Epithelial cell of esophagus (primary cell): ENCODE measurements around the gene C16orf95.

Experiments used
- DNase-seq: peaks from one replicate; pipeline ENCODE4 v3.0.0; 2010; ENCODE audit warnings: low read depth
- H3K4me3 ChIP-seq: 2 replicates; pipeline ENCODE4 v1.5.1; 2011; ENCODE audit warnings: mild to moderate bottlenecking, low read length, control low read depth
- TF ChIP-seq, protein P1 (sequence below): IDR thresholded peaks from 2 replicates; pipeline ENCODE4 v1.5.1; 2011; ENCODE audit warnings: low read depth, mild to moderate bottlenecking, low read length, control low read depth, inconsistent platforms; ENCODE audit not compliant: insufficient read depth; ENCODE audit errors: missing control alignments

The C16orf95 gene

DNA sequence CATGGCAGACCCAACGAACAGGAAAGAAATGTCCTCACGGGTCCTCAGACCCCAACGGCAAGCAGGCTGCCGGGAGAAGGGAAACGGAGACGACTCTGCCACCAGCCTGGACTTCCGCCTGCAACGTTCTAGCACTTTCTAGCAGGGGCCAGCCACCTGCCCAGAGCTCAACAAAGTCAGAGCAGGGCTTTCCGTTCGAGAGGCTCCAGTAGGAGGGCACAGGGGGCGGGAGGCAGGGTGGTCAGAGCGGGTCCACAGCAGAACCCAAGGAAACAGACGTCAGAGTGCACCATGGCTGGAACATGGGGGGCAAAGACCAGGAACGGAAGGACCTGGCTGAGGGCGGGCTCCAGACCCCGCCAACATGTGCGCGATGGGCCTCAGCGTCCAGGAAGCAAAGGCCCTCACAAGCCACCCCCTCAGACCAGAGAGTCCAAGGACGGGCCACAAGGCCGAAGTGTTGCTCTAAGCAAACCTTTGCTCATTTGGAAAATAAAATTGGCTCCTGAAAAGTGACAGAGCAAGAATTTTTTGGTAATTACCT is 29.4 kb upstream of the C16orf95 start:
- TF ChIP-seq, protein P1, sequence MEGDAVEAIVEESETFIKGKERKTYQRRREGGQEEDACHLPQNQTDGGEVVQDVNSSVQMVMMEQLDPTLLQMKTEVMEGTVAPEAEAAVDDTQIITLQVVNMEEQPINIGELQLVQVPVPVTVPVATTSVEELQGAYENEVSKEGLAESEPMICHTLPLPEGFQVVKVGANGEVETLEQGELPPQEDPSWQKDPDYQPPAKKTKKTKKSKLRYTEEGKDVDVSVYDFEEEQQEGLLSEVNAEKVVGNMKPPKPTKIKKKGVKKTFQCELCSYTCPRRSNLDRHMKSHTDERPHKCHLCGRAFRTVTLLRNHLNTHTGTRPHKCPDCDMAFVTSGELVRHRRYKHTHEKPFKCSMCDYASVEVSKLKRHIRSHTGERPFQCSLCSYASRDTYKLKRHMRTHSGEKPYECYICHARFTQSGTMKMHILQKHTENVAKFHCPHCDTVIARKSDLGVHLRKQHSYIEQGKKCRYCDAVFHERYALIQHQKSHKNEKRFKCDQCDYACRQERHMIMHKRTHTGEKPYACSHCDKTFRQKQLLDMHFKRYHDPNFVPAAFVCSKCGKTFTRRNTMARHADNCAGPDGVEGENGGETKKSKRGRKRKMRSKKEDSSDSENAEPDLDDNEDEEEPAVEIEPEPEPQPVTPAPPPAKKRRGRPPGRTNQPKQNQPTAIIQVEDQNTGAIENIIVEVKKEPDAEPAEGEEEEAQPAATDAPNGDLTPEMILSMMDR: no peak
- DNase-seq: no peak
- no peak overlapping the region for H3K4me3 ChIP-seq

DNA sequence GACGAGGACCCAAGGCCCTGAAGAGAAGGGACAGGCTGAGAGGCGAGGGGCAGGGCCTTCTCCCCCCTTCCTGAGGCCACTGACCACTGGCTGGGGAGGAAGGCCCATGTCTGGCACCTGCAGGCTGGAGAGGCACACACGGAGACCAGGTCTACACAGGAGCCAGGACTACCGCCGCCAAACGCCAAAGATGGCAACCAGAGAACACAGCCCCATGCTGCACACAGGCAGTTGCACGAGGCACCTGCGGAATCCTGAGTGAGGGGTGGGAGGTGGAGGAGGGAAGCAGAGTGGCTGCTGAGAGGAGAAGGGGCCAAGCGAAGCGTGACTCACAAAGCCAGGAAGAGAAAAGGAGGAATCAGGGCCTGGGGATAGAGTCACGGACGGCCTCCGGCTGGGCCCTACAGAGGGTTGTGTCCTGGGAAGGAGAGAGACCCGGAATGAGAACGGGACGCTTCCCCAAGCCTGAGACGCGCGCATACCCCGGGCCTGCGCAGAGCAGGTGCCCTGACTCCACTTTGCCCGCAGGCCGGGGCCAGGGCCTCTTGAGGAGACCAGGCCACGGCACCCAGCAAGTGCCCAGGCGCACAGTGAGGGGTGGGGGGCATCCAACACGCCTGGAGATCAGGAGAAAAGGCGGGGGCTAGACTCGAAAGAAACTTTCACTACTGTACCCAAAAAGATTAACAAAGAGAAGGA is 28.7 kb upstream of the C16orf95 start:
- no peak for DNase-seq
- no peak overlapping the region for H3K4me3 ChIP-seq
- TF ChIP-seq, protein P1: no peak

DNA sequence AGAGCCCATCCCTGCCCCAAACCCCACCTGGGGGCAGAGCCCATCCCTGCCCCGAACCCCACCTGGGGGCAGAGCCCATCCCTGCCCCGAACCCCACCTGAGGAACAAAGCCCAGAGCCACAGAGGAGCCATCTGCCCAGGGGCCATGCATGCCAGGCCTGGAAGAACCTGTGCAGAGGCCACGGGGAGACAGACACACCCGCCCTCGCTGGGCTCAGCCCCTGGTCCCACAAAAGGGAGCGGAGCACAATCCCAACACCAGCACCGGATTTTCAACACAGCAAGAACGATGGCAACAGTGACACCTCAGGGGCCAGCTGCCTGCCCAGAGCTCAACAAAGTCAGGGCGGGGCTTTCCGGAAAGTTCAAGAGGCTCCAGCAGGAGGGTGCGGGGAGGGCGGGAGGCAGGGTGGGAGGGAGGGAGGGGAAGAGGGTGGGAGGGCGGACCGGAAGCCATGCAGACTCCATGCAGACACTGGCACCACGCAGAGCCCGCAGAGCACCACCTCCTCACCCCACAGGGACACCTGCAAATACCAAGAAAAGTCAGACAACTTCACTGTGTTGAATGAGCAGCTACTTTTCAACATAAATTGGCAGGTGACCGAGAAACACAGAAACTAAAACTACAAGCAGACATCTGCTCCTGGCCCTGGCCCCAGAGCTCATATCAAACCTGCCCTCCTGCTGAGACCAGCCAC is 27.9 kb upstream of the C16orf95 start:
- TF ChIP-seq, protein P1: no peak
- no peak for DNase-seq
- H3K4me3 ChIP-seq: no peak overlapping the region

DNA sequence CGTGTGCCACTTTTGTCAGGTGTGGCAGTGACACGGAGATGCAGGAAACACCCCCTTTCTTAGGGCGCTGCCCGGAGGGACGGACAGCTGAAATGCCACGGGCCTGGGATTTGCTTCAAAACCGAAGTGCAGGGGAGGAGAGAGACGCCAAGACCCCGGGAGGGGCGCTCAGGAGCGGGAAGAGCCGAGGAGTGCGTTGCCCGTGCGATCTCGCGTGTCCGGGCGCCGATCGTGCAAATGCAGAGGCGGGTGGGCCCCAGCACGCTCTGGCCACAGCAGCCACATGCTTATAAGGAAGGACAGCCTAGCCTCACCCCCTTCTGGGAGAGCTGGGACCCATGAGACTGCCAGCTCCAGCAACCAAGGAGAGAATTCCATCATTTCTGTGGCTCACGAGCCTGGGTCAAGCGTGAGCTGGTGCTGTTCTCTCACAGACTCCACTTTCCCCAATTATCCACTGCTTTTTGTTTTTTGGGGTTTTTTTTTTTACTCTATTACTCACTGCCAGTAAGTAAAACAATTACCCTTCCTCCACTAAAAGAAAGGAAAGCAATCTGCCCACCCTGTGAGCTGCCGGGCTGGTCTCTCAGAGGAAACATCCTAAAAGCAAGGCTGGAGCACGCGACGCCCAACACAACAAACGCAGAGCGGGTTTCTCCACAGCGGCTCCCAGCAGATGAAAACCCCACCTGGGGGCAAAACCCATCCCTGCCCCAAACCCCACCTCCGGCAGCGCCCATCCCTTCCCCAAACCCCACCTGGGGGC is 27.2 kb upstream of the C16orf95 start:
- TF ChIP-seq, protein P1: no peak
- no peak overlapping the region for H3K4me3 ChIP-seq
- no peak for DNase-seq

DNA sequence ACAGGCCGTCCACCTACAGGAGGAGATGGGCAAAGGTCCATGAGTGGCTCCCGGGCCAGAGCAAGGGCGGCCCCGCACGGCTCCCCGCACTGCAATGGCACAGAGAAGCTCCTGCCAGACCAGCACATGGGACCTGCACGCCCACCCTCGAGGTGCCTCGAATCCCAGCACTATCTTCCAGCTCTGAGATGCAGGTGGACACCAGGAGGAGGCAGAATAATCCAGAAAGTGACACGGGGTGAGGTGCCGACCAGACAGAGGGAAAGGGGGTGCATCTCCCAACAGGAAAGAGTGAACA is 26.5 kb upstream of the C16orf95 start:
- DNase-seq: no peak
- H3K4me3 ChIP-seq: no peak overlapping the region
- TF ChIP-seq, protein P1: no peak

DNA sequence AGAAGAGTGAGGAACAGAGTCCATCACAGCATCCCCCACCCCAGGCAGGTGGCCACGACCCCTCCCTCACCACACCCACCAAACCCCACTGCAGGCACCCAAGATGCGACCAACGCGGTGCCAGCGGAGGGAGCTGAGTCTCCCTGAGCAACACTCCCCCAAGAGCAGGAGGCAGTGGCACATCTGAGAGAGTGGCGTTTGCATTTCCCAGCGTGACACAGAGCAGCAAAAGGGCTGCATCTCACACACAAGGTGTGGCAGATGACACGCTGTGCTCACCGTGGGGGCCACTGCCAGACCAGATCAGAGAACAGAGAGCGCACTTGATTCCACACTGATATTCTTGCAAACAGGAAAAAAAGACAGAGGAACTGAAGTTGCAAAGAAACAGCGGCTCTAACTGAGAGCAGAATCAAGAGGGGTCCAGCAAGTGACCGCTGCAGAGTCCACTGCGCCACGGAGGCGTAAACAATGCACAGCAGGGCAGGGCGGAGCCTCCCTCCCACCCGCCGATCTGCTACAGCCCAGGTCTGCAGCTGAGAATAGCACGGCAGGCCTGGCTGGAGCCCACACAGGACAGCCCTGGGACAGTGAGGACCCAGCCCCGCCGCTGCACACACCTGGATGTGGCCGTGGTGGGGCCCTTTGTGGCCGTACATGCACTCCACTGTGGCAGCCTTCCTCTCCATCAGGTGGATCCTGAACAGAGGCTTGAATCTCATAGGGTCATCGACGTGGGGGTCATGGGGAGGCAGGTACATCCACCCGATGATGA is 26.0 kb upstream of the C16orf95 start:
- no peak overlapping the region for H3K4me3 ChIP-seq
- TF ChIP-seq, protein P1: no peak
- no peak for DNase-seq
